HG03097 (cell line): ENCODE measurements around the gene RC3H2.
A peak's percentile ranks its signal among the peaks of the same experiment; 100 is the strongest.

Experiments used
- ATAC-seq: cut with Tn5 transposase; IDR thresholded peaks from one replicate; pipeline ENCODE4 v1.9.1; 2021; ENCODE audit not compliant: unreplicated experiment, low FRiP score

The RC3H2 gene

DNA sequence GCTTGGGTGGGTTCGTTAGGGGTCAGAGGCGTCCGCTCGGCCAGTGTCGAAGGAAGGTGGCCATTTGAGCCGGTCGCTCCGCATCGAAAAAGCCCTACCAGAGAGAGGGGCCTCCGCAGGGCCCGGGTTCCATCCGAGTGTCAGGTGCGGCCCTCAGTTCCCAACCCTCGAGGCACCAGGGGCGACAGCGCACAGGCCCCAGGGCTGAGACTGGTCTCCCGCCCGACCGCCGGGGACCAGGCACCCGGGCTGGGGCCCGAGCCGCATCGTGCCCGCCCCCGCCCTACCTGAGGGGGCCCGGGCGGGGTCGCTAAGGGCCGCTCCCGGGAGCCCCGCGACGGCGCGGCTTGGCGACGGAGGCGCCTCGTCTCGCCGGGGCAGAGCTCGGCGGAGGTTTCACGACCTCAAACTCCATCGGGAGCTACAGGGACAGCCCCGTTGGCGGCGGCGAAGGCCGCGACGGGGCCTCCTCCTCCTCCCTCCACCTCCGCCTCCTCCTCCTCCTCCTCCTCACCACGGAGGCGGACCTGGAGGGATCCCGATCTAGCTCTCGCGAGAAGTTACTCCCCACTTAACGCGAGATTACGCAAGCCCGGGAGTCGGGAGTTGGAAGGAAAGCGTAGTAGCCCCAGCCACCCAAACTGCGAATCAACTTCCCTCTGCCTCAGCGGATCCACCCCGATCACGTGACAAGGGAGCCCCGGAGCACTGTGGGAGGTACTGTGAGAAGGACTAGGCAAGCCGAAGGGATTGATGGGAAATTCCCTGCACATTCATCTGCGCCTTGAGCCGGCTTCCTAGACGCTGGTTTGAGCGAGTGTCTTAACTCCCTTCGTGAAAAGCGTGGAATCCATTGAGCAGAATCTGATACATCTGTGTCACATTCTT, at the start of gene RC3H2:
RC3H2 (minus strand) TSS at position 537 of the 888 bp plus-strand sequence. CDS start 7,850 bp downstream, outside the sequence.
- peak; percentile 92 for ATAC-seq

- ATAC-seq = no peak
Observed at GRCh38 chr9:122954253-122954691, 49.1 kb upstream of the RC3H2 start.

DNA sequence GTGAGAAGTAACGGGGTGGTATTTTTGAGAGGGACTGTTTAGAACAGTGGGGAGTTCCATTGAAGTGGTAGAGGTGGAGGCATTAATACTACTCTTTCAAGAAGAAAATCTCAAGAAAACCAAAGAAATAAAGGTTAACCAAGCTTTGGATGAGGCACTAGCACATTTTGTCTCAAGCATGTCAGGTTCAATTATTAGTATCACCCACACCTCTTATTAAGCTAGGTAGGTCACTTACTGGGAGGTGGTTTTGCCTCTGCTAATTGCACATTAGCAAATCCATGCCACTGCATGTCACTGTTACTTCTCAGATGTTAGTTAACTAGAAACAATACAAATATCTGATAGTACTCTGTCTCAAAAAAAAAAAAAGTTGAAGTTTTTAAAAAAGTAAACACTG, 45.9 kb upstream of the RC3H2 start:
- ATAC-seq = no peak

- ATAC-seq = no peak
Observed at GRCh38 chr9:122950263-122950662, 45.1 kb upstream of the RC3H2 start.

DNA sequence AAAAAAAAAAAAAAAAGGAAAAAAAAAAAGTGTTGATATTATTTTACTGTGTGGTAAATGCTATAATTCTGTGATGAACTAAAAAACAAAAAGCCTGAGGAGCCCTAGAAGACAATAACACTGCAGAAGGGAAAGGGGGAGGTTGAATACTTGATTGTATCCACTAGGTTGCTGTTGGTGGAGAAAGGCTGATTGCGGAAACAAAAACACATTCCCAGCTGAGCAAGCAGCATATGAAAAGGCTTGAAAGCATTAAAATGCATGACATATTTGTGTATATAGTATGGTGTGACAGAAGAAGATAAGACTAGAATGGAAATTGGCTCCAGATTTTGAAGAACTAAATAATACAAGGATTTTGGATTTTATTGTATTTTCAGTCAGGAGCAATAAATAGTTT, 44.5 kb upstream of the RC3H2 start:
- ATAC-seq = no peak

GRCh38 chr9:122948313-122948712, 43.2 kb upstream of the RC3H2 start:
- ATAC-seq = no peak

GRCh38 chr9:122946461-122947005, 41.4 kb upstream of the RC3H2 start:
- no peak for ATAC-seq

GRCh38 chr9:122944960-122945888, 40.1 kb upstream of the RC3H2 start:
- ATAC-seq = no peak

DNA sequence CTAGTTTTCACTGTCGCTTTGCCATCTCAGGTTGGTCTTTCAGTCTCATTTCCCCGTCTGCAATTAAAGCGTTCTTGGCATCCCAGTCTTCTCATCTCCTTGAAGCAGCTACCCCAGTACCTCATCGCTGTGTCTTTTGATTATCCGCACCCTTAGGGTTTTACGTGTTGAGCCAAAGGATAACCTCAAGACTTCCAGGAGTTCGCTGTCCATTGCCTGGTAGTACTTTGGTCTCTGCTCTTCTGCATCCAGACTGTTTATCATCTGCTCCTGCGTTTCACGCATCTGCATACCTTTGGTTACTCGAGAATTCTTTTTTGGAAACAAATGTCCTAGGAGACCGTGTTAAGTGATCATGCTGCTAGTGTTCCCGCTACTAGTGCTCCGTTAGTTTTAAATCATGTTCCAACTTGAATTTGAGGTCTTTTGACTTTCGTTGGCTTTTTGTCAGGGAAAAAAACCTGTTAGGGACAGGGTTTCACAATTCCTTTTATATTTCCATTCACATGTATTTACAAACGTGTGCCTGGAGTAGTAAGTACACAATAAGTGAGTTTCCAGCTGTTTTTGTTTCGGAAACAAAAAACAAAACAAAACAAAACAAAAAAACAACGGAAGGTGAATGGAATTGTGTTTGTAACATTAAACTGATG, 36.5 kb upstream of the RC3H2 start:
- ATAC-seq = no peak

- peak; percentile 96 for ATAC-seq
Observed at GRCh38 chr9:122940749-122941581, 35.8 kb upstream of the RC3H2 start, which contains the start of gene RABGAP1. TSS of gene RABGAP1 (plus strand) at chr9:122941020. CDS start at chr9:122957060, 16,040 bp downstream.

DNA sequence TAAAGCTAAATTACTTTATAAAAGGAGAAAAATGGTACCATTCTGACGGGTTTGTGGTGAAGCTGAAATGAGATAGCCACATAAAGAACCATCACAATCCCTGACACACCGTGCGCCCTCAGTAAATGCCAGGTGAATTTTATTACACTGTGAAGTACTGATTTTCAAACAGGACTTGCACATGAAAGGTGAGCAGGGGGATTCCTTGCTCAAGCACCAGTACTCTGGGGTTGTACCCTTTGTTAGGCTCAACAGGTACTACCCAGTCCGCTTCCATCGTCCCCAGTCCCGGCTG, 35.2 kb upstream of the RC3H2 start:
- ATAC-seq = no peak

GRCh38 chr9:122939601-122940000, 34.4 kb upstream of the RC3H2 start:
- ATAC-seq = no peak

DNA sequence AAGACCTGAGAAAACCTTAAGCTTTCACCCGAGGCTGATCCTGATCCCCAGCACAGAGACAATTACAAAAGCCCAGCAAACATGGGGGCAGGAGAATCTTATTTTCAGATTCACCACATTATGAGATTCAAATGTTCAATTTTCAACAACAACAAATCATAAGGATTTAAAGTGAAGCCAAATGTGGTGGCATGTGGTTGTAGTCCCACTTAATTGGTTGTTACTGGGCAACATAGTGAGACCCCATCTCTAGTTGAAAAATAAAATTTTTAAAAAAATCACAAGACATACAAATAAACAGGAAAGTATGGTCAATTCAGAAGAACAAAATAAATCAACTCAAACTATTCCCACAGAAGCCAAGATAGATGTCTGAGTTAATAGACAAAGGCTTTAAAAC, 31.7 kb upstream of the RC3H2 start:
- no peak for ATAC-seq

DNA sequence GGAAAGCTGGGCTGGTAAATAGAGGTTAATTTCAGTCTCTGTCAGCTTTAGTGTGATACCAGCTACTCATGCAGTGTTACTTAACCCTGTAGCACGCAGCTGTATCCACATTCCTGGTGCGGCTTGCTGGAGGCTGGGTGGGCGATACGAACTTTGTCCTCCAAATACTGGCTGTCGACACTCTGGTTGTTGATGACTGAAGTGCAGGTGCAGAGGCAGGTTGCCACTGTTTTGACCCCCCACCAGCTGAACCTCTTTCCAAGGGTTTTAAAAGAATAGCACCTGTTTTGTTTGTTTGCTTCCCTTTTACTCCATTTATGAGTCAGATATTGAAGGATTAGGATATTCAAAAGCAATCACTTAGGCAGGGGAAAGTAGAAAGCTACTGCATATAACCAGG, 31.3 kb upstream of the RC3H2 start:
- no peak for ATAC-seq

GRCh38 chr9:122931226-122932121, 26.3 kb upstream of the RC3H2 start, which contains the start of gene ZBTB26:
TSS of gene ZBTB26 (minus strand) at chr9:122931512. CDS start at chr9:122919934, 11,578 bp downstream.
- peak; percentile 89 for ATAC-seq

DNA sequence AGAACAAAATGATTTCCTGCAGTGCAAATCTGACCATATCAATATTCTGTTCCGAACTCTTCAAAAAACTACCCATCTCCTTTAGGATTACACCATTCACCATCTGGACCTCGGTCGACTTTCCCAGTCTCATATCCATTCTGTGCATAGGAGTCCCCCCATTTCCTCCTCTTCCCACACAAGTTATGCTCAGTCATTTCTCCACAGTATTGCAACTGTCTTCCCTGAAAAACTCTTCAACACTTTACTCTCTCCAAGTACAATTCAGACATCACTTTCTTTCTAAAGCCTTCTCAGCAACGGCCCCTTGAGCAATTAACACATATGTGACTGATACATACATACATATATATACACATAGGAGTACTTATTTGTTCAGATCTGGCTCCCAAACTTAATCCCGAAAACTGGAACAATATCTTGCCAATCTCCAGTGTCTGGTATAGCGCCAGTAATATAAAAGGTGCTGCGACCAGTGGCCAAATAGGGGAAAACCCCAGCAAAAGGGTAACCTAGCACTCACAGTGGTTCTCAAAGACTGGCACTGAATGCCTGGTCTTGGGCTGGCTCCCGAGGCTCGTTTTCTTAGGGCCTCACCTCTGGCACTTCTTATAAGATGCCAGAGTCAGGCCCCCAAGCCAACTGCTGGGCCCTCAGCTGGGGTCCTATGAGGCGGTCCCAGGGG, 25.5 kb upstream of the RC3H2 start:
- no peak for ATAC-seq

- no peak for ATAC-seq
Observed at GRCh38 chr9:122929796-122930354, 24.7 kb upstream of the RC3H2 start.

- no peak for ATAC-seq
Observed at GRCh38 chr9:122923947-122924346, 18.8 kb upstream of the RC3H2 start.
